GM18909 (cell line): ENCODE data around the gene IL34.
"Not testable (repeated sequence)": the region's sequence is repeated elsewhere in the genome, so short reads cannot be mapped to it uniquely, and the experiment has no call there.

ENCODE experiments used
- ATAC-seq: cut with Tn5 transposase; IDR thresholded peaks from one replicate; pipeline ENCODE4 v1.9.1; 2021; ENCODE audit warnings: mild to moderate bottlenecking; ENCODE audit not compliant: unreplicated experiment, poor library complexity

The IL34 gene

GRCh38 chr16:70630960-70631745 is 15.2 kb upstream of the IL34 start:
- no peak for ATAC-seq

GRCh38 chr16:70632273-70632672 is 14.1 kb upstream of the IL34 start:
- no peak for ATAC-seq

- not testable (repeated sequence) for ATAC-seq
Observed at GRCh38 chr16:70633617-70634016, 12.7 kb upstream of the IL34 start.

- ATAC-seq = no peak
Observed at GRCh38 chr16:70634861-70635260, 11.5 kb upstream of the IL34 start.

- no peak for ATAC-seq
Observed at GRCh38 chr16:70635336-70636016, 10.9 kb upstream of the IL34 start.

GRCh38 chr16:70638814-70639792 is 7.3 kb upstream of the IL34 start:
- ATAC-seq = no peak

- ATAC-seq = no peak
Observed at GRCh38 chr16:70642633-70643032, 3.7 kb upstream of the IL34 start.

GRCh38 chr16:70643264-70643663 is 3.1 kb upstream of the IL34 start:
- not testable (repeated sequence) for ATAC-seq

GRCh38 chr16:70644763-70645597 is 1.4 kb upstream of the IL34 start:
- no peak for ATAC-seq

- no peak for ATAC-seq
Observed at GRCh38 chr16:70647441-70648359, 1.3 kb downstream of the IL34 start.

- no peak for ATAC-seq
Observed at GRCh38 chr16:70648606-70649005, 2.2 kb downstream of the IL34 start.

- no peak for ATAC-seq
Observed at GRCh38 chr16:70649300-70649699, 2.9 kb downstream of the IL34 start.

- ATAC-seq = no peak
Observed at GRCh38 chr16:70650216-70650615, 3.9 kb downstream of the IL34 start.

- no peak for ATAC-seq
Observed at GRCh38 chr16:70651524-70651923, 5.2 kb downstream of the IL34 start.

GRCh38 chr16:70652322-70652721 is 6.0 kb downstream of the IL34 start:
- ATAC-seq = no peak

- ATAC-seq = no peak
Observed at GRCh38 chr16:70653406-70653805, 7.0 kb downstream of the IL34 start.

- peak; percentile 56 for ATAC-seq
Observed at GRCh38 chr16:70653809-70654771, 7.7 kb downstream of the IL34 start.
